HG03565 (cell line): Measurements from ENCODE around the gene UGT1A3.

Experiments
- ATAC-seq: cut with Tn5 transposase; IDR thresholded peaks from one replicate; pipeline ENCODE4 v1.9.1; 2021; ENCODE audit warnings: mild to moderate bottlenecking, moderate library complexity; ENCODE audit not compliant: unreplicated experiment

Gene UGT1A3

GRCh38 chr2:233814056-233814835 lies 85.4 kb downstream of the UGT1A3 start:
- ATAC-seq = no peak

DNA sequence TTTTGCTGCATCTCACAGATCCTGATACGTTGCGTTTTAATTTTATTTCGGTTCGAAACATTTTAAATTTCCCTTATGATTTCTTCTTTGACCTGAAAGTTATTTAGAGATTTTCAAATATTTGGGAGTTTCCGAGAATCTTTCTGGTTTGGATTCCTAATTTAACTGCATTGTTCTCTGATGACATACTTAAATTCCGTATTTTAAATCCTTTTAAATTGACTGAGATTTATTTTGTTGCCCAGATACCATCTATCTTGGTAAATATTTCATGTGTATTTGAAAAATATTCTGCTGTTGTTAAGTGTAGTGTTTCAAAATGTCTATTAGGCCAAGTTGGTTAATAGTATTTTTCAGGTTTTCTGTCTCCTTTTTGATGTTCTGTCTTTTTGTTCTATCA lies 87.0 kb downstream of the UGT1A3 start:
- no peak for ATAC-seq

DNA sequence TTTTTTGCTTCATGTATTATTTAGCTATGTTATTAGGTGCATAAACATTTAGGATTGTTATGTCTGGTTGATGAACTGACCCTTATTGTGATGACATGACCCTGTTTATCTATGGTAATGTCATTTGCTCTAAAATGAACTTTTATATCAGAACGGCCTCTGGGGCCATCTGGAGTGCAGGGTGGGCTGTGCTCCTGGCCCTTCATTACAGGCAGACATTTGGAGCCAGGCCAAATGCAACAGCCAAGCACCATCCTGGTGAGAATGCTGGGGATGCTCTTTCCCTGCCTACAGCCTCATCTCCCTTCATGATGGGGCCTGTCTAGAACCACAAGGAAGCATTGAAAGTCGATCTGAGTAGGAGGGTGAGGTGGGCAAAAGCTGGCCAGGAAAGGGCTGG lies 87.5 kb downstream of the UGT1A3 start:
- ATAC-seq = no peak

DNA sequence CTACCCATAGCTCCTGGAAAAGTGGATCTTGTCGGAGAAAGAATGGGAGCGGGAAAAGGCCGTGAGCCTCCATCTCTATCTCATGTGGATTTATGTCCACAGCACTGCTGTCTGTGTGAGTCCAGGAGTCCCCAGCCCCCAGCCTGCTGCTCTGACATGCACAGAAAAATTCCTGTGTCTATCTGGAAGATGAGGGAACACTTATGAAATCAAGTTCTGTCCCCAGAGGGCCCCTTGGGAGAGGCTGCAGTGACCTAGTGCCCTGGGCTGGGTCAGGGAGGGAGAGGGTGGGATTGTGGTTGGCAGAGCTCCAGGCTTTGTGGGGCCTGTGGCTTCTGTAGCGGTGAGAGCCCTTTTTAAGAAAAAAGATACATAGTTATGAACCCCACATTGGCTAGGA lies 87.9 kb downstream of the UGT1A3 start:
- ATAC-seq = no peak

DNA sequence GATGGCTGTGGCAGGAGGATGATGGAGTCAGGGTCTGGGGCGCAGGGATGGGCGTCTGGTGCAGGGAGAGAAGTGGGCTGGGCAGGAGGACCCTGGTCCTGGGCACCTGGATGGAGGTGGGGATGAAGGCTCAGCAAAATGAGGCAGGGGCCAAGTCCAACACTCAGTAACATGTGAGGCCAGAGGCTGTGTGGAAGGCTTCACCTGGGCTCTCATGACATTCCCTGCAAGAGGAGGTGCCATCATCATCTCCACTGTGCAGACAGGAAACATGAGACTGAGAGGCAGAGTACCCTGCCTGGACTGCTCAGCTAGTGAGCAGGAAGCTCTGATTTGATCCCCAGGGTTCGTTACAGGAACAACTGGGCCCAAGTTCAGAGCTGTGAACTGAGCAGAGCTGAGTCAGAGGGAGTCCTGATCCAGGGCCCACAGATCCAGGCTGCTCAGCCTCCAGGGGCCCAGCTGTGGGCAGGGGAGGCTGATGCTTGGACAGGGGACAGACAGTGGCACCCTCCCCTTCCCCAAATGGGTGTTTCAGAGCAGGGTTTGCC lies 88.6 kb downstream of the UGT1A3 start:
- ATAC-seq = no peak

DNA sequence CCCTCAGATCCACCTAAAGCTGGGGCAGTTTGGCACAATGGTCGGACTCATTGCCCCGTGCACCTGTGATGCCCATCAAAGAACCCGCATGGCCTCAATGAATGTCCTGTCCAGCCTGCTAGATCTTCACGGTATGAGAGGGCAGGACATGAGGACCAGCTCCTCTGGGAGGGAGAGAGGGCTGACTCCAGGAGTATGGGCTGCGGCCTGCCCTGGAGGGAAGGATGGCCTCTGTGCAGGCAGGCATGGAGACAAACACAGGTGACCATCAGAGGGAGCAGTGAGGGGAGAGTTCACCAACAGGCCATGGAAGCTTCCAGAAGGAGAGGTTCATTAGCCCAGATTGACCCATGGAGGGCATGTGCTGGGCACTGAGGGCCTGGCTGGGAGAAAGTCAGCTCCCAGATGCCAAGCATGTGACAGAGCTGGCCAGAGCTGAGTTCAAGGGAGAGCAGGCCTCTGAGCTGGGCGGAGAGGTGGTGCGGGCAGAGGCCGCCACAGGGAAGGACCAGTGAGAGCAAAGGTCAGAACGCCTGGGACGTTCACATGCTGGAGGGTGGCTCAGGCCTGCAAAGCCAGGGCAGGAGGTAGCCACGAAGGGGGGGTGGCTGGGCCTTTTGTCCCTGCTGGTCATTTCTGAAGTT lies 89.3 kb downstream of the UGT1A3 start:
- ATAC-seq = no peak

DNA sequence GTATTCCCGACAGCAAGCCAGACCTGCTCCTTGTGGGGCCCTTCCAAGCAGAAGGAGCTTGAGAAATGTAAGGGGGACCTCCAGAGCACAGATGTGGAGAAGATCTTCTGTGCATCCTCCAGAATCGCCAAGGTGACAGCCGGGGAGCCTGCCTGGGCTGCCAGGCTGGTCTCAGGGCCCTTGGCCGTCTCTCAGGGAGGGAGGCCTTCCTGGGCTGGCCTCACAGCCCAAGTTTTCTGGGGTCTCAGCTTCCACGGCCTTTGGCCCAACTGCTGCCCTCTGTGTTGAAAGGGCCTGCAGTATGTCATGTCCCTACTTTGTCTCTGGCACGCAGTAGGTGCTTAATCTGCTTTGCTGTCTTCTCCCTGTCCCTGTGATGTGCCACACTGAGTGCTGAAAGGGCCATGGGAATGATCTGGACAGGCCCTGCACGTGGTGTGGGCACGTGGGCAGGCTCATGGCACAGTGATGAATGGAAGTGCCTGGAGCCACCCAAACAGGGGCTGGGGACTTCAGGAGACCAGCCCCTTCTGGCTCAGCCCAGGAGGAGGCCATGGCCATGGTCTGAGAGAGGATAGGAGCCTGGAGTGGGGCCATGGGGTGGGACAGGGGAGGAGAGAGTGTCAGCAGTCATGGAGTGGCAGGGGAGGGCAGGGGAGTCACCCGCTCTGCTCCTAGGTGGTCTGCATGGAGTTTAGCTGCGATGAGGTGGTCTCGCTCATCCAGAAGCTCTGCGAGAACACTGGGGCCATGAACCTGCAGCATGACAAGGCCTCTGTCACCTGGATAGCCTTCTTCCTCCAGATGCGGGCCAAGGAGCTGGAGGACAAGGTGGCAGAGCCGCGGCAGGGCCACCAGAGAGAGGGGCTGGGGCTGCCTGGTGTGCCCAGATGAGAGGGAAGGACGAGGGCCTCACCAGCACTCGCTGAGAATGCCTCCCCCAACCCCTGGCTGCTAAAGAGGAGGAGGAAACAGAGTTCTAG lies 90.1 kb downstream of the UGT1A3 start:
- no peak for ATAC-seq

GRCh38 chr2:233819884-233820773 lies 91.3 kb downstream of the UGT1A3 start:
- ATAC-seq = no peak

DNA sequence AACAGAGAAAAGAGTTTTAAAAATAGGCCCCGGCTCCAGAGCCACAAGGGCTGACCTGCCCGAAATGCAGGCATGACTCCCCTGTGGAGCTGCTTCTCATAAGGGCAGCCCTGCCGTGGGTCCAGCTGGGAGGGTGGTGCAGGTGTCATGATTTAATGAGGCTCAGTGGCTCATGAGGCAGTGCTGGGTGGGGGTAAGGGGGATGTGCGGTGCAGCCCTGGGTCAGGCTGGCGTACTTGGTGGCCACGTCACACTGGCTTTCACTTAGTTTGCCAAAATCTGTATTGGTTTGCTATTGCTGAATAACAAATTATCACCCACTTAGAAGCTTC lies 91.9 kb downstream of the UGT1A3 start:
- no peak for ATAC-seq

DNA sequence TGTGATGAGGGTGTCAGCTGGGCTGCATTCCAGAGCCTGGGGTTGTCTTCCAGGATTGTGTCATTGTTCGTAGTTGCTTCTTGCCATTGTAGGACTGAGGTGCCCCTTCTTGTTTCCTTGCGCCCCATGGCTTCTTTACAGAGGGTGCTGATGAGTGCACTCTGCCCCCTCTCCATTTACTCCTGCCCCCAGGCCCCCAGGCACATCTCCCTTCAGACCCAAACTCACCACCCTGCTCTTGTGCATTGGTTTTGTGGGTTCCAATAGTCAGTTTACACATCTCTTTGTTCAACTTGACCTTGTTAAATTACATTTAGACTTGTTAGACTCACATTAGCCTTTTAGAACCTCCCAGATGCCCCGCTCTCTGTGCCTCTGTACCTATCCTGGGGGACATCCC lies 92.4 kb downstream of the UGT1A3 start:
- no peak for ATAC-seq

DNA sequence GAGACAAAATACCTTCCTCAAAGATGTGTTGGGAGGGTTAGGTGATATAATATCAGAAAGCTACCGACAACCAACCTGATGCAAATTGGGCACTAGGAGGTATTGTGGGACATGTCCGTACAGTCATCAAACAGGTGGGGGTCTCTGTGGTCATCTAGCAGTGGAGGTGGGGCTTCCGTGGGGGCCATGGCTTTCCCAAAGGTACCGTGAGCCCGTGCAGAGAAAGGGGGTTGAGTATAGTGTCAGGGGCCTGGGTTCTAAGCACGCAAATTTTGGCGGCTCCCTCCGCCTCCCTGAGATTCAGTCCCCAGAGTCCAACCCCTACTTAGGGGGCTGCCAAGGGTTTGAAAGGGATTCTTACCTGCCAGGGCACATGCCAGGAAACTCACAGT lies 92.9 kb downstream of the UGT1A3 start:
- no peak for ATAC-seq

DNA sequence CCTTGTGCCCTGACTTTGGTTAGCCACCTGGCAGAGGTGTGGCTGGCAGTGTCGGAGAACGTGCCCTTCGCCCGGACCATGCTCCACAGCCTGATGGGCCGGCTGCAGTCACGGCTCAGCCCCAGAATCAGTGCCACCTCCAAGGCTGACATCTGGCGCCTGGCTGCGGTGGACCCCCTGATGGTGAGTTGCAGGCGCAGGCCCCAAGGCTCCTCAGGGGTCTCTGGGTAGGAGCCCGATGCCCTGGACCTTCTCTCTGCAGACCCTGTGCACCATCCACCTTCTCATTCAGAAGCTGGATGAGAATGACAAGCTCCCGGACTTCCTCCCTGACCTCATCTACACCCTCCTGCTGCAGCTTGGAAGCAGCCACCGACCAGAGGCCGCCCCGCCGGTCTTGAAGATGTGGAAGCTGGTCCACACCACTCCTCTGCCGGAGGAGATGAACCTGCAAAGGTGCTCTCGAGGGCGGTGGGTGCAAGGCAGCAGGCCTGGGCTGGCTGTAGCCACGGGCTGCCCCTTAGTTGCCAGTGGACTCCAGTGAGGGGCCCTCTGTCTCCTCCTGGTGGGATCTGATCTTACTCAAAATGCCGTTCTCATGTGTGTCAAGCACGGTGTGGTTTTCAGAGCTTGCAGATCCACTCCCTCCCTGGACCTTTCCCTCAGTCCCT lies 93.4 kb downstream of the UGT1A3 start:
- no peak for ATAC-seq
